Left lung (tissue), 10 donors: ENCODE data around the gene KIF3B. TPM values are rescaled to one million over a fixed set of nuclear protein-coding genes. Genes with fewer than 3 reads are reported as not detected.
"Not testable (repeated sequence)": the region's sequence is repeated elsewhere in the genome, so short reads cannot be mapped to it uniquely, and the experiment has no call there.

Experiments
- ATAC-seq: fragments of 200-7000 bp; cut with Tn5 transposase; one replicate; pipeline ENCODE4 v1.9.1; 2020; ENCODE audit warnings: moderate library complexity
- DNase-seq, 4 donors: peaks; one replicate each; pipeline ENCODE4 v3.0.0-alpha.2; 2013 to 2020
- H3K27ac ChIP-seq, 2 donors: fragments of 200-600 bp; sonication (generic) in 1 of 2; one replicate each; pipeline versions ENCODE4 v1.5.0 to v1.8.0; 2020 to 2021
- H3K27me3 ChIP-seq, 2 donors: fragments of 200-600 bp; sonication (generic) in 1 of 2; one replicate each; pipeline versions ENCODE4 v1.5.0 to v1.8.0; 2020 to 2021
- H3K36me3 ChIP-seq, 2 donors: fragments of 200-600 bp; sonication (generic) in 1 of 2; one replicate each; pipeline versions ENCODE4 v1.5.0 to v1.8.0; 2020 to 2021
- H3K4me1 ChIP-seq, 2 donors: fragments of 200-600 bp; one replicate each; pipeline ENCODE4 v1.8.0; 2021
- H3K4me3 ChIP-seq, 2 donors: fragments of 200-600 bp; sonication (generic) in 1 of 2; one replicate each; pipeline versions ENCODE4 v1.5.0 to v1.8.0; 2020 to 2021; ENCODE audit warnings: mild to moderate bottlenecking in 1 of 2
- H3K9me3 ChIP-seq, 2 donors: fragments of 200-600 bp; sonication (generic) in 1 of 2; one replicate each; pipeline versions ENCODE4 v1.5.0 to v1.8.0; 2020 to 2021
- CTCF ChIP-seq, 2 donors: fragments of 200-600 bp; sonication (generic) in 1 of 2; IDR thresholded peaks; one replicate each; pipeline versions ENCODE4 v1.5.0 to v1.8.0; 2021; ENCODE audit warnings: antibody characterized with exemption in 2 of 2
- intact Hi-C, 2 donors: fragments of 100-400 bp; cut with DNase I; formaldehyde crosslinking; loops; one replicate each; pipeline versions ENCODE4 v1.11.2 to v1.14.2; 2022
- polyA plus RNA-seq, 6 donors: library from polyadenylated mRNA; unstranded; fragments of 120-200 nt; gene quantifications; one replicate each; pipeline ENCODE4 v1.2.1, GENCODE V29; 2013; ENCODE audit not compliant: insufficient read length in 6 of 6
- total RNA-seq, 2 donors: library from RNA; stranded (reverse); fragmentation: NEBNext Ultra II Directional; extraction: Animal tissue kit (Norgen Biotek cat#: 25700); gene quantifications; one replicate each; pipeline ENCODE4 v1.2.1, GENCODE V29; 2021
- donor health status: DM: no; HTN: yes; CAD: no.
- donor health status: DM: no; HTN: no; CAD: no.

Gene KIF3B
- total and polyA plus RNA-seq, 8 donors: 22.9 to 34.6 (median 27.6) TPM

GRCh38 chr20:32368323-32368722, 90.9 kb downstream of the KIF3B start:
- H3K36me3 ChIP-seq: peaks cover 0 to 38% of the 10 kb centered on the region in 2 donors
- no peaks in the 10 kb centered on the region for H3K9me3 ChIP-seq
- peaks cover 0 to 58% of the 10 kb centered on the region in 2 donors for H3K4me1 ChIP-seq
- ATAC-seq: no peak
- H3K27me3 ChIP-seq: no peaks in the 10 kb centered on the region
- H3K4me3 ChIP-seq: no peak overlapping the region
- no peak overlapping the region for H3K27ac ChIP-seq
- intact Hi-C loops: no loop called here
- no peak for DNase-seq
- no peak for TF ChIP-seq CTCF (IDR thresholded peaks at IDR 0.05)

- peaks cover 0 to 52% of the 10 kb centered on the region in 2 donors for H3K4me1 ChIP-seq
Measured at GRCh38 chr20:32368925-32369324, 91.5 kb downstream of the KIF3B start.

GRCh38 chr20:32370897-32371296, 93.4 kb downstream of the KIF3B start:
- TF ChIP-seq CTCF (IDR thresholded peaks at IDR 0.05): no peak
- H3K9me3 ChIP-seq: no peaks in the 10 kb centered on the region
- H3K36me3 ChIP-seq: peaks cover 0 to 58% of the 10 kb centered on the region in 2 donors
- ATAC-seq (no peak), DNase-seq (no peak)
- H3K4me1 ChIP-seq: peaks cover 0 to 34% of the 10 kb centered on the region in 2 donors
- H3K4me3 ChIP-seq: no peak overlapping the region
- H3K27me3 ChIP-seq: no peaks in the 10 kb centered on the region
- no peak overlapping the region for H3K27ac ChIP-seq
- intact Hi-C loops: no loop called here

More at GRCh38 chr20:32368925-32369324, 91.5 kb downstream of the KIF3B start:
- H3K27me3 ChIP-seq: no peaks in the 10 kb centered on the region
- ATAC-seq (peak; percentile 35), DNase-seq (no peak)
- TF ChIP-seq CTCF (IDR thresholded peaks at IDR 0.05): no peak
- H3K9me3 ChIP-seq: no peaks in the 10 kb centered on the region
- H3K27ac ChIP-seq: no peak overlapping the region
- H3K4me3 ChIP-seq: no peak overlapping the region
- H3K36me3 ChIP-seq: peaks cover 0 to 41% of the 10 kb centered on the region in 2 donors
- intact Hi-C loops: no loop called here

DNA sequence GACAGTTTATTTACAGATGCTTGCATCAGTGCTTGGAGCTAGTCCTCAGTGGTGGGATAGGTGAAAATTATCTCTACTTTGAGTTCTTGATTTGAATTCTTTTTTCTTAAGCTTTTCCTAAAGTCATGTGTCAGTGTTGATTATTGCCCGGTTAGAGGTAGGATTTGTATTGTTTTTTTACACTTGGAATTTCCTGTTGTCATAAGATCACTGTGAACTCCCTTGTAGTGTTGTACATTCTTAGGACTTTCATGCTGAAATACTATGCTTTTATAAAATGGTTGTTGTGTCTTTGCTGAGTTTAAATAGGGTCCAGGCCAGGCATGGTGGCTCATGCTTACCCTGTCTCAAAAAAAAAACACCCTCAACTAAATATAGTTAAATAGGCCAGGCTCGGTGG, 101.0 kb downstream of the KIF3B start:
- Histone ChIP-seq H3K4me3 (no peak overlapping the region), H3K27me3 (no peaks in the 10 kb centered on the region), H3K27ac (no peak overlapping the region), H3K4me1 (peaks cover 0 to 5% of the 10 kb centered on the region in 2 donors), H3K9me3 (no peaks in the 10 kb centered on the region), H3K36me3 (peaks cover 0 to 32% of the 10 kb centered on the region in 2 donors)
- no peak for DNase-seq
- intact Hi-C loops: no loop called here
- no peak for ATAC-seq
- no peak for TF ChIP-seq CTCF (IDR thresholded peaks at IDR 0.05)

- ATAC-seq, H3K4me1 ChIP-seq, H3K9me3 ChIP-seq, H3K4me3 ChIP-seq, intact Hi-C loops, H3K27ac ChIP-seq, DNase-seq, H3K27me3 ChIP-seq: not testable (repeated sequence)
- H3K36me3 ChIP-seq: peaks cover 0 to 21% of the 10 kb centered on the region in 2 donors
Measured at GRCh38 chr20:32380037-32380436, 102.6 kb downstream of the KIF3B start.

DNA sequence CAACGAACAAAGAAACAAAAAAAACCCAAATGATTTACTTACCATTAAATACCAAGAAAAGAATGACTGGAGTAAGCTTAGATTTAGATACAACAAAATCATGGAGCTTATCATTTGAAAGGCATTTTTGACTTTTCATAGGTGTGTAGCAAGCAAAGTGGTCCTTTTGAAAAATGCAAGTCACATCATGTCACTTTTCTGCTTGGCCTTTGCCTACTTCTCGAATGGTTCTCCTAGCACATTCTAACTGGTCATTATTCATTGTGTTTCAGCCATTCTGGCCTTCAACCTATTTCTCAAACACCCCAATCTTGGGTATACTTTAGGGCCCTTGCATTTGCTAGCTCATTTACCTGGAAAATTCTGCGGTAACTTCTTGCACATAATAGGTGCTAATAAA, 103.3 kb downstream of the KIF3B start:
- Histone ChIP-seq H3K4me1 (peaks cover 0 to 16% of the 10 kb centered on the region in 2 donors), H3K36me3 (peaks cover 0 to 14% of the 10 kb centered on the region in 2 donors), H3K9me3 (no peaks in the 10 kb centered on the region), H3K27me3 (no peaks in the 10 kb centered on the region), H3K4me3 (no peak overlapping the region), H3K27ac (no peak overlapping the region)
- no peak for TF ChIP-seq CTCF (IDR thresholded peaks at IDR 0.05)
- ATAC-seq: no peak
- DNase-seq: no peak
- intact Hi-C loops: no loop called here
